KOPT-K1 (cell line): ENCODE results near the gene EPN2.
"Not testable (repeated sequence)": the region's sequence is repeated elsewhere in the genome, so short reads cannot be mapped to it uniquely, and the experiment has no call there.

Experiments used
- H3K27ac ChIP-seq: fragments of 200-600 bp; sonication (generic); 2 replicates; pipeline ENCODE4 v1.5.1; 2016; ENCODE audit warnings: antibody characterized with exemption, mild to moderate bottlenecking, low read depth, low read length; ENCODE audit not compliant: poor library complexity, severe bottlenecking
- H3K36me3 ChIP-seq: fragments of 200-600 bp; sonication (generic); 2 replicates; pipeline ENCODE4 v1.5.1; 2017; ENCODE audit warnings: antibody characterized with exemption, mild to moderate bottlenecking, low read length, moderate library complexity; ENCODE audit not compliant: insufficient read depth
- H3K9me3 ChIP-seq: fragments of 200-600 bp; sonication (generic); 2 replicates; pipeline ENCODE4 v1.5.1; 2017; ENCODE audit warnings: antibody characterized with exemption, low read length, mild to moderate bottlenecking; ENCODE audit not compliant: insufficient read depth, poor library complexity, severe bottlenecking

Gene EPN2

DNA sequence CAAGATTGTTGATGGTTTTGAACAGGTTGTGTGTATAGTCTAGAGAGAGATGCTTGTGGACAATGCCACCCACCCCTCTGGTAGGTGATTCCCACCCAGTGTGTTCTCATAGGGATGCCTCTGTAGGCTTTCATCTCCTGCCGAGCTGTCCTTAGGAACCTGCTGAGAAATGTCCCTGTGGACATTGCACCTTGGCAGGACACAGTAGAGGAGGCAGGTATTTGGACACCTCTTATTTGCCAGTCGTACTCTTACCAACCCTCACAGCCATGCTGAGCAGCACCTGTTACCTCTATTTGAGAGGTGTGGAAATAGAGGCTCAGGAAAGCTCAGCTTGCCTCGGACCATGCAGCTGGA, 33.2 kb downstream of the EPN2 start:
- H3K9me3 ChIP-seq = no peaks in the 10 kb centered on the region
- no peak overlapping the region for H3K27ac ChIP-seq
- H3K36me3 ChIP-seq = no peaks in the 10 kb centered on the region

DNA sequence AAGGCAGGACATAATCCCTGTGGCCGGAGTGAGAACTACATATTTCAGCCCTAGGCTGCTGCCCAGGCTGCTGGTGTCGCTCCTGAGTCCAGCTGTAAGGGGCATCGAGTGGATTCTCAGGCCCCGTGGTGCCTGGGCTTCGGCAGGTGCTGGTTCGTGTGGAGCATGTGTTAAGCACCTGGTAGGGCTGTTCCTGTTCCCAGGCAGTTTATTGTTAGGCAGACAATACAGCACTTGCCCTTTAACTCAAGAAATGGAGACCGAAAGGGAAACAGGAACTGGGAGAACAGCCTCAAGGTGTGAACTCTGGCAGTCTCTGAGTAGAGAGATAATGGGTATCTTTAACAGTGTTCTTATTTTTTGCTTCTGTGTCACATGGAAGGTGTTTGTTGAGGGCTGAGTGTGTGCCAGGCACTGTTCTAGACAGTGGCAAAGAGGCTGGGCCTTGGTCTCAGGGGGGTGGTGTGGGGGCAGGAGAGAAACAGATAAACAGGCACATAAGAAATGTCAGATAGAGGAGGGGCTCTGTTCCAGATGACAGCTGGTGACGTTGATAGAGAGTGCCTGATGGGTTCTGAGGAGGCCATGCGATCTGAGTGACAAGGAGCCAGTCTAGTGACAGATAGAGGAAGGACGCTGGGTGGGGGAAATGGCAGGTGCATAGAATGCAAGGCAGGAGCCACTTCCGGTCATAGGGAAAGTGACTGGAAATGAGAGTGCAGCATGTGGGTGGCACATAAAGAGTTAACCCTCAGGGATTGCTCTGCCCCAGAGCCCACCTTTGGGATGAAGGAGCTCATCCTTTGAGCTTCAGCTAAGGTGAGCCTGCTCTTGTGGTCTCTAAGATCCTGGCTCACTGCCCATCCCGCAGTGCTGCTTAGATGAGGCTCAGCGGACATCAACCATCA, 33.8 kb downstream of the EPN2 start:
- no peaks in the 10 kb centered on the region for H3K36me3 ChIP-seq
- no peaks in the 10 kb centered on the region for H3K9me3 ChIP-seq
- no peak overlapping the region for H3K27ac ChIP-seq

DNA sequence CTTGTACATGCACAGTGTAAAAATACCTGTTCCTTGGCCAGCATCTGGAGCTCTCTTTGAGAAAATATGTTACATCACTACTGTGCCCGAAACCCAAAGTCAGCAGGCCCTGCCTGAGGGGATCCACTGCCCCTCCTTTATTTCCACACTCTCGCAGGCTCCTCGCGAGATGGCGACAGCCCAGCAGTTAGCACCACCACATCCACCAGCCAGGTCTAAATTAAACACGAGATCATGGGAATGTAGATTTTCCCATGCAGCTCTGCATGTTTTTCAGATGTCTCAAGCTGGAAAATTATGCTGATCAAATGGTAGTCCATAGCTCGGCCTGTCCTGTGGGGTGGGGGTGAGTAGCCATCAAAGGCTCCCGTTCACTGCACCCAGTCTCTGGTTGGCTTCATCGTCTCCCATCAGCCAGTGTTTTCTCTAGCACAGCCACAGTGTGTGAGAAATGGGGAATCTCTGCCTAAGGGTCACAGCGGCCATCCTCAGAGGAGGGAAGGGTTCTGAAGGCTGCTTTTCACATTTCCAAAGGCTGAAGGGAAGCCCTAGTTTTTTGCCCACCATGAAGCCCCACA, 34.7 kb downstream of the EPN2 start:
- H3K36me3 ChIP-seq = no peaks in the 10 kb centered on the region
- no peak overlapping the region for H3K27ac ChIP-seq
- H3K9me3 ChIP-seq = no peaks in the 10 kb centered on the region

DNA sequence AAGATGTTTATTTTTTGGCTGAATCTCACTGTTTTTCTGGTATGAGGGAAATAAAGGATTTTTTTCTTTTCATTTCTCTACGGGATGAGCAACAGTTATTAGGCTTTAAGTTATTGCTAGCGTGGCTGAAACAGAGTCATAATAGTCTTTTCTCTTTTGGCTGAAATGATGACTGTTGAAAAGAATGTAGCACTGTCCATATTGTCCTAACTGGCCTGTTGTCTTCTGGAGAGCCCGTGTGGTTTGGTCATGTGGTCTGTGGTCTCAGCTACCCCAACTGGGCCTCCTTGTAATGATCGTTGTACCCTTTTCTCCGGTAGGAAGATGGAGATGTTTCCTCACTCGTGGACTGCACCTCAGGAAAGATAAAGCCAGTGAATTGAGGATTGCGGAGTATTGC, 36.6 kb downstream of the EPN2 start:
- Histone ChIP-seq H3K9me3 (no peaks in the 10 kb centered on the region), H3K36me3 (no peaks in the 10 kb centered on the region), H3K27ac (no peak overlapping the region)

DNA sequence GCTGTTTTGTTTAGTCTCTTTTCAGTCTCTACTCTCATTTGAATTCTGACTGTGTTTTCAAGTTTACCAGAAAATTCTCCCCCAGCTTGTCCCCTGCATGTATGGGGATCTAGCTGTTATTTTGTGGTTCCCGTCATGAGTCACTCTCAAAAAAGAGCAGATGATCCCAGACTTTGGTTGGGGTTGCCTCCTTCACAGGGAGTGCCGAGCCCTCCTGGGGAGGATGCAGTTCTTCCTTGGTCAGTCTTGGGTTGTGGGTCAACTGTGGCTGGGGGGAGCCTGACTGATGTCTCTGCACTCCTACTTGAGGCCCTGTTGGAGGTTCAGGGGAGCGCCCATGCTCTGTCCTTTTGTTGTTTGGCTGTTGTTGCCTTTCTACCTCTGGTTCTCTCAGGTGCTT, 37.7 kb downstream of the EPN2 start:
- no peak overlapping the region for H3K27ac ChIP-seq
- H3K36me3 ChIP-seq = no peaks in the 10 kb centered on the region
- no peaks in the 10 kb centered on the region for H3K9me3 ChIP-seq

DNA sequence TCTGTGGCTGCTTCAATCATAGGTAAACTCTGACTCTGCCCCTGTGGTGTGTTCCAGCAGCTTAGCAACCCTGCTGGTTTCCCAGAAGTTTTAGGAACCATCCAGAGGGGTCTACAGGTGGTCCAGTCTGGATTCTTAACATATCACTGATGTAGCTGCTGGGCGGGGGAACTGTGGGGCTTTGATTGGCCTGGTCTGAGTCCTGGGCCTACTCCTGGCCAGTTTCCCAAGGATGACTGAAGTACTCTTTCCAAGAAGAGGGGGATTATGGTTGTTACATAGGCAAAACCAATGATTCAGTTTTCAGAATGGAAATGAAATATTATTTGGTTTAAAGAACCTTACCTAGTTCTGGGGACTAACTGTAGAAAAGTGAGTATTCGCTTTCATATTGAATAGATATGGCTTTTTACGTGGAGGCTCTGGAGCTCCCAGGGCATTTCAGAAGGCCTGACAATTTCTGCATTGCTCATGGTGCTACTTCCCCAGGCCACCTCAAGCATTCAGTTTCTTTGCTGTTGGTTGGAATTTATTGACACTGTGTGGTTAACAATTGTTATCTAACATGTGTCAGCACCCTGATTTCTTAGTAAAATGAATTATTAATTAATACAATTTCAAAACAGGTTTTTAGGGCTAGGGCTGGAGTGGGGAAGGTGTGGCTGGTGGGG, 38.4 kb downstream of the EPN2 start:
- no peaks in the 10 kb centered on the region for H3K9me3 ChIP-seq
- no peak overlapping the region for H3K27ac ChIP-seq
- no peaks in the 10 kb centered on the region for H3K36me3 ChIP-seq

DNA sequence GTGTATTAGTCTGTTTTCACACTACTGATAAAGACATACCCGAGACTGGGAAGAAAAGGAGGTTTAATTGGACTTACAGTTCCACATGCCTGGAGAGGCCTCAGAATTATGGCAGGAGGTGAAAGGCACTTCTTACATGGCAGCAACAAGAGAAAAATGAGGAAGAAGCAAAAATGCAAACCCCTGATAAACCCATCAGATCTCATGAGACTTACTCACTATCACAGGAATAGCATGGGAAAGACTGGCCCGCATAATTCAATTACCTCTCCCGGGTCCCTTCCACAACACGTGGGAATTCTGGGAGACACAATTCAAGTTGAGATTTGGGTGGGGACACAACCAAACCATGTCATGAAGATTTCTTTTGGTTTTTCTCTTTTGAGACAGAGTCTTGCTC, 41.1 kb downstream of the EPN2 start:
- H3K27ac ChIP-seq, H3K9me3 ChIP-seq, H3K36me3 ChIP-seq: not testable (repeated sequence)

DNA sequence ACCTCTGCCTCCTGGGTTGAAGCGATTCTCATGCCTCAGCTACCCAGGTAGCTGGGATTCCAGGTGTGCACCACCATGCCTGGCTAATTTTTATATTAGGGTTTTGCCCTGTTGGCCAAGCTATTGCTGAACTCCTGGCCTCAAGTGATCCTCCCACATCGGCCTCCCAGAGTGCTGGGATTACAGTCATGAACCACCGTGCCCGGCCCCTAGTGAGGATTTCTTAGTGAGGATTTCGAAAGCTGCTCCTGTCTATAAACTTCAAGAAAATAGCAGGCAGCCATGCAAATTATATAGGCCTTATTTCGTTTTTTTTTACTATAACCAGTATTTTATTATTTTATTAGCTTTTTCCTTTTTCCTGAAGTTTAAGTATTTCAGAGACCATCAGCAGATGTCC, 41.6 kb downstream of the EPN2 start:
- H3K36me3 ChIP-seq = no peaks in the 10 kb centered on the region
- no peak overlapping the region for H3K27ac ChIP-seq
- H3K9me3 ChIP-seq = no peaks in the 10 kb centered on the region

DNA sequence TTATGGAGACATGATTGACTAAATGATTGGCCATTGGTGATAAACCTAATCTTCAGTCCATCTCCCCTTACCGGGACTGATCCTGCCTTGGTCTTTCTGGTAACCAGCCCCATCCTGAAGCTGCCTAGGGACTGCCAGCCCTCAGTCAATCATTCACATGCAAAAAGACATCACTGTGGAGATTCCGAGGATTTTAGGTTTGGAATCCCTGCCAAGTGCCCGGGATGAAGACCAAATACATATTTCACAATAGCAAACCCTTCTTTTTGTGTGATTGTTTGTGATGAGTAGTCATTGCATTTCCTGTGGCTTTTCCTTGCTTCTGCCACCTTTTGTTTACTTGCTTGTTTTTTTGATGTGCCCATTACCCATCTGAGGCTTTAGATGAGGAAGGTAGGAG, 44.0 kb downstream of the EPN2 start:
- Histone ChIP-seq H3K36me3 (no peaks in the 10 kb centered on the region), H3K27ac (no peak overlapping the region), H3K9me3 (no peaks in the 10 kb centered on the region)

DNA sequence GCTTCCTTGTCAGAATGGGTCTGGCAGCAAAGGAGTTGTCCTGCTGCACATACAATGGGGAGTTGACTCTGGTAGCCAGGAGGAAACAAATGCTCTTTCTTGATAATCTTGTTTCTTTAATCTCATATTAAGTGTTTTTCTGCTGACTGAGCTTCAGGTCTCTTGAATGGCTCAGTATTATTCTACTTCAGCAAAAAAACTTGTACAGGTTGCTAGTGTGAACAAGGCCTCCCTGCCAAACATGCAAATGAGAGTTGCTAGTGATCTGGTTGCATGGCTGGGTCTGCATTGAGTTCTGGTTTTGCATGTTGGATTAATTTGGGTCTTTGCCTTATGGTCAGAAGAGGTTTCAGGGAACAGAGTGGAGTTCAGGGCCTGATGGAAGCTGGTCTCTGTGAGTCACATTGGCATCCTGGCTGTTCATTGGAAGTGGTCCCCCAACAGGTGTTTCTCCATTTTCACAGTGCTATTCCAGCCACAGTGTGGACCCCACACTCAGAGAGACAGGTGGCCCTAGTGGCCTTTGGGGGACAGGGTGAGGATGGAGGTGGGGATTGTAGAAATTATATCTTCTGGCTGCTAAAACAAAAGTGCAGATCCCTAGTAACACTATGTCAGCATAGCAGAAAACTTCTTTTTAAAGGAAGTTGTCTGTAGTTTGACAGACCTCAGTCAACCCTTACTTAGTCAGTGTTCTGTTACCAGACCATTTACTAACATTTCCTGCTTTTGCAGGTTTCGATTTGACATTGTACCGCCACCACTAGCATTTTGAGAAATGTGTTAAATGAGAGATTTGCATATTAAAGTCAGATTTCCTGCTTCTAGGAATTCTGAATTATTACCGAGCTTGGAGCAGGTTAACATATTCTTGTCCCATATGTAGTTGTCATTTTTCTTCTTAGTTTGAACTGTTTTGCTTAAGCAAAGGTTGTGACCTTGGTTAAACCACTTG, 47.1 kb downstream of the EPN2 start:
- H3K9me3 ChIP-seq = no peaks in the 10 kb centered on the region
- no peaks in the 10 kb centered on the region for H3K36me3 ChIP-seq
- H3K27ac ChIP-seq = no peak overlapping the region

DNA sequence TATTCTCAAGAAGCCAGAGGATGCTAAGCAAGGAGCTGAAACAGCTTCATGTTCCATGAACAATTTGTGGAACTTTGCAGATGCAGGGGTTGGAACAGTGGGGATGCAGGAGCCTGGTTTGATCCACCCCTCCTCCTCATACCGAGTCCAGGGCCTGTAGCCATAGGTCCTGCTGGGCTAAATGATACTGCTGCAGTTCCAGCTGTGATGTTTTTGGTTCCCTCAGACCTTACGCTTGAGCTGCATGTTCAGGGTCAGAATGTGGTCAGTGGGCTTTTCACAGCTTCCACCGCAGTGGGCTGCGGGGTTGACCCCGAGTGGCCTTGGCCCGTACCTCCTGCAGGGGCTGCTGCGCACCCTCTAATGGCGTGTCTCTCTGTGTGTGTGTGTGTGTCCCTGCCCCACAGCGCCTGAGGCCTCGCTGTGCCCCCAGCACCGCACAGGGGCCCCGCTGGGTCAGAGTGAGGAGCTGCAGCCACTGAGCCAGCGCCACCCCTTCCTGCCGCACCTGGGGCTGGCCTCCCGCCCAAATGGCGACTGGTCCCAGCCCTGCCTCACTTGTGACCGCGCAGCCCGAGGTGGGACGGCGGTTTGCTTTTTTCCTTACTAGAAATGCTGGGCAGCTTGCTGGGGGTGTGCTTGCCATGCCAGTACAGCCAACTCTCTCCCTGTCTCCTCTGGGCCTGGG, 48.2 kb downstream of the EPN2 start:
- Histone ChIP-seq H3K9me3 (no peaks in the 10 kb centered on the region), H3K27ac (no peak overlapping the region), H3K36me3 (no peaks in the 10 kb centered on the region)

GRCh38 chr17:19286751-19287341, 49.7 kb downstream of the EPN2 start:
- H3K36me3 ChIP-seq = no peaks in the 10 kb centered on the region
- no peak overlapping the region for H3K27ac ChIP-seq
- no peaks in the 10 kb centered on the region for H3K9me3 ChIP-seq

- Histone ChIP-seq H3K36me3 (no peaks in the 10 kb centered on the region), H3K27ac (no peak overlapping the region), H3K9me3 (no peaks in the 10 kb centered on the region)
These were observed 50.5 kb downstream of the EPN2 start for GRCh38 chr17:19287651-19288050.

GRCh38 chr17:19288453-19288852, 51.3 kb downstream of the EPN2 start:
- no peaks in the 10 kb centered on the region for H3K36me3 ChIP-seq
- H3K27ac ChIP-seq = no peak overlapping the region
- H3K9me3 ChIP-seq = no peaks in the 10 kb centered on the region
